HG02943 (cell line): ENCODE measurements around the gene EIF4E1B.

Experiments used
- ATAC-seq: cut with Tn5 transposase; IDR thresholded peaks from one replicate; pipeline ENCODE4 v1.9.1; 2021; ENCODE audit warnings: mild to moderate bottlenecking, low read depth, moderate library complexity; ENCODE audit not compliant: unreplicated experiment

Gene EIF4E1B

GRCh38 chr5:176679365-176680225, 49.1 kb downstream of the EIF4E1B start:
- no peak for ATAC-seq

DNA sequence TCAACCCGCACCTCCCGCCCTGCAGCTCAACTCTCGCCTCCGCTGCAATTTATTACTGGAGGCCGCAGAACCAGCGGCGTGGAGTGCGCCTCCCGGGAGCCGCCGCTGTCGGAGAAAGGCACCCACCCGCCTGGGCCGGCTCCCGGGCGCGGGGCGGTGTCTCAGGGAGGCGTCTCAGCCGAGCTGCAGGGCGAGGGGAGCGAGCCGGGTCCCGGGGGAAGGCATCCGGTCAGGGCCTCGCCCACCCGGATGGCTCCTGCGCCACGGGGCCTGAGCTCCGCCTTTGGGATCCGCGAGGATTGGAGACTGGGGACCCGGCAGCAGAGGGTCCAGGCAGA, 49.7 kb downstream of the EIF4E1B start:
- ATAC-seq = no peak

DNA sequence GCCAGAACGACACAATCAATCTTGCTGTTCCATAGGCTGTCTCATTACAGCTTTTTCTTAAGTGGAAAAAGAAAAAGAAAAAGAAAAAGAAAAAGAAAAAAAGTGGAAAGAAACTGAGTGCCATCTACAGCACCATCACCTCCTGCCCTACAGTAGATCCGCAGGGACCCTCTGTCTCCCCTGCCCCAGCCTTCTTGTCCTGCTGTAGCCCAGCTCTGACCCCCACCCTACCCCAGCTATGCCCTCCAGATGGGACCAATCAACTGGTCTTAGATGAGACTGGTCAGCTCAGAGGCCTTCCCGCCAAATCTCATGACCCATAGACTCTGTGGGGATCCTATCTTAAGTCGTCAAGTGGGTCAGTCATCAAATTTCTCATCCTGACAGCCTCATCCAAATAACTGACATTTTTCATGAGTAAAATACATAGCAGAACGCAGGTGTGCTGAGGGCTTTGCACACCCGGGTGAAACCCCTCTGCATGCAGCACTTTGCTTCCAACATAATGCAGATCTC, 51.6 kb downstream of the EIF4E1B start:
- no peak for ATAC-seq

GRCh38 chr5:176685010-176685409, 54.5 kb downstream of the EIF4E1B start:
- no peak for ATAC-seq

DNA sequence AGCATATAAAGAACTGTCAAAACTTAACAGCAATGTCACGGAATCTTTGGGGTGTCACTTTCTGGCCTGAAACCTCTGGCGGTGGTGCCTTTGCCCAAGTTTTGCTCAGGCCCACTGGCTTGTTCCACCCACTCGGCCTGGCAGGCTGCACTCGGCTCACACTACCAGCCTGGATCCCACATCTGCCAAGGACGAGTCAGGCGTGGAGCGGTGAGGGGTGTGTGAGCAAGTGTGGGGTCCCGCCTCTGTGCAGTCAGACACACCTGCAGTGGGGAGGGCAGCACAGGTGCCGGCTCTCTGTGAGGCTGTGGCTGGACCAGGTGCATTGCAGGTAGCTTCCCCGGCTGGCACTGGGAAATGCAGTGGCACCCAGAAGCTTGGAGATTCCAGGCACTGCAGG, 56.8 kb downstream of the EIF4E1B start:
- ATAC-seq = no peak

- ATAC-seq = no peak
Measured at GRCh38 chr5:176687881-176688280, 57.4 kb downstream of the EIF4E1B start.

DNA sequence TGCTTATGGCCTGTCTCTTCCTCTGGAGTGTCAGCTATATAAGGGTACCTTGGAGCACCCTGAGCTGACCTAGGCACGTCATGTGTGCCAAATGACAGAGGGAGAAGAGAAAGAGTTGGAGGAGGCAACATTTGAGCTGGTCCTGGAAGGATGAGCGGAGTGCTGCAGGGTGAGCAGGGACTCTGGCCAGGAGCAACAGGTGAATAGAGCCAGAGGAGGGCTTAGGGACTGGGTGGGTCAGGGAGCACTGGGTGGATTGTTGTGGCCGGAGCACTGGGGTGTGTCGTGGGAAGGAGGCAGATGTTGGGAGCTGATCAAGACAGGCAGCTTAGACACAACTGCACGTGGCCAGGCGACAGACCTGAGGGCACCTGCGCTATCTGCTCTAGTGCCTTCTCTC, 60.4 kb downstream of the EIF4E1B start:
- ATAC-seq = no peak

GRCh38 chr5:176691524-176691923, 61.0 kb downstream of the EIF4E1B start:
- no peak for ATAC-seq

GRCh38 chr5:176692326-176692725, 61.9 kb downstream of the EIF4E1B start:
- no peak for ATAC-seq

DNA sequence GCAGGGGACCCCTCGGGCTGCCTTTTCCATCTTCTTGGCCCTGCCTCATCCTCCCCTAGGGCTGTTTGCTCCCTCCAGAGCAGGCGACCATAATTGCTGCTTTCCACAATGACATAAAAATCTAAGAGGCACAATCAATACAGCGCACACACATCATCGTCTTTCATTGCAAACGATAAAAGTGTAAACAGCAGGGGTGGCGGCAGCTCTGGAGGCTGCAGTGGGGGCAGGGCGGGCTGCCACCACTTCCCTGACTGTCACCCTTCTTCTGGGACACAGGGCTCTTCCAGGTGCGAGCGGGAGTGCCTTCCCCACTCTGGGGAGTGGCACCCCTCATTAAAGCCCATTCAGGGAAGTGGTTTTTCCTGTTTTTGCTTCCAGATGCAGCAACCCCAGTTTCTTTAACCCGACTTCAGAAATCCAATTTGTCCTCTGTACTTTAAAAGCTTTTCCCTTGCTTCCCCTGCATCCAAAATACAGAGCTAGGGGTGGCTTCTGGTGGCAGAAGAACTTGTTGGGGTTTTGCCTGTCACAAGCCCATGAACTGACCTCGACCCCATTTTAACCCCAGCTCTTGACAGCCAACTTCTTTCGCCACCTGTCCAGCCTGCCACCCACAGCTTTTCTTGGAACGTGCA, 62.5 kb downstream of the EIF4E1B start:
- ATAC-seq = no peak

GRCh38 chr5:176693477-176693851, 63.0 kb downstream of the EIF4E1B start:
- no peak for ATAC-seq

- ATAC-seq = no peak
Measured at GRCh38 chr5:176694146-176694545, 63.7 kb downstream of the EIF4E1B start.

- ATAC-seq = no peak
Measured at GRCh38 chr5:176694631-176695030, 64.2 kb downstream of the EIF4E1B start.

- no peak for ATAC-seq
Measured at GRCh38 chr5:176695073-176695472, 64.6 kb downstream of the EIF4E1B start.
